Measurements from ENCODE around the gene TECPR2.

Gene TECPR2

DNA sequence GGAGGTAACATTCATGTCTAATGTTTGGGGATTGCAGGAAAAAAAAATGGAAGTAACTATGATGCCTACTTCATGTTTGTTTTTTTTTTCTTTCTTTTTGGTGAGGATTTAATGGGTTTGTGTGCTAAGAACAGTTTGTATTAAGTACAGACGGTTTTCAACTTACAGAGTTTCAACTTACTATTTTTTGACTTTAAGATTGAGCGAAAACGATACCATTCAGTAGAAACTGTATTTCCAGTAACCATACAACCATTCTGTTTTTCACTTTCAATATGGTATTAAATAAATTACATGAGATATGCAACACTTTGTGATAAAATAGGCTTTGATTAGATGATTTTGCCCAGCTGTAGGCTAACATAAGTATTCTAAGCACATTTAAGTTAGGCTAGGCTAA lies 10.4 kb downstream of the TECPR2 start:
- no peak for DNase-seq (ENCODE audit: low read depth in 3 of 3)

DNA sequence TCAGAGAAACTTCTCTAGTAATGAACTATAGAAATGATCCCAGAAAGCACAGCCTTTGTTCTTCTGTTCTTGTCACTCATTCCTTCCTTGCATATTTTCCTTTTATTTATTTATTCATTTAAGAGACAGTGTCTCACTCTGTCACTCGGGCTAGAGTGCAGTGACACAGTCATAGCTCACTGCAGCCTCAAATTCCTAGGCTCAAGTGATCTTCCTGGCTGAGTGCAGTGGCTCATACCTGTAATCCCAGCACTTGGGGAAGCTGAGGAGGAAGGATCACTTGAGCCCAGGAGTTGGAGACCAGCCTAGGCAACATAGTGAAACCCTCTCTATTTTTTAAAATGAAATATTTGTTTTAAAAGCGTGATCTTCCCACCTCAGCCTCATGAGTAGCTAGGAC lies 11.5 kb downstream of the TECPR2 start:
- DNase-seq (ENCODE audit: low read depth in 3 of 3): no peak

DNA sequence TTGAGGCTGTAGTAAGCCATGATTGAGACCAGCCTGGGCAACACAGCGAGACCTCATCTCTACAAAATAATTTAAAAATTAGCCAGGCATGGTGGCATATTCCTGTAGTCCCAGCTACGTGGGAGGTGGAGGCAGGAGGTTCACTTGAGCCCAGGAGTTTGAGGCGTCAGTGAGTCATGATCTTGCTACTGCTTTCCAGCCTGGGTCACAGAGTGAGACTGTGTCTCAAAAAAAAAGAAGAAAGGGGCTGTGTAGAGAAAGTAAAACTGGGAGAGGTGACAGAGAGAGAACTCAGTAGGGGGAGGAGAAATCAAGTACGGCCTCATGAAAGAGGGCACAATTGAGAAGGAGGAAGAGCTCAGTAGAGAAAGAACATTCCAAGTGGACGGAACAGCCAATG lies 12.4 kb downstream of the TECPR2 start:
- no peak for DNase-seq (ENCODE audit: low read depth in 3 of 3)

DNA sequence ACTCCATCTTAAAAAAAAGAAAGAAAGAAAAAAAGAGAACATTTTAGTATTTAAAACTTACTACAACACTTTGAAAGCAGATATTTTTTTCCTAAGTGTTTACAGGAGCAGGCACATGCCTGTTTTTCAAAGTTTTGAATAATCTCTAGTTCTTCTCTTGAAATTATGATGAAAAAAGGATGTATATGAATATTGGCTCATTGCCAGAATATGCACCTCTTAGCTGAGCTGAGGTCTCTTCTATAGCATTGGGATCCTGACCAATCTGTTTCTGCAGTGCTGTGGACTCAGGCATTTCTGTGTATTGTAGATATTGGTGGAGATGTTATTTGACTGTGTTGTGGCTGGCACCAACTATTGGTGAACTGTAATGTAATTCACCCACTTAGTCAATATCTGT lies 15.0 kb downstream of the TECPR2 start:
- DNase-seq (ENCODE audit: low read depth in 3 of 3): no peak

DNA sequence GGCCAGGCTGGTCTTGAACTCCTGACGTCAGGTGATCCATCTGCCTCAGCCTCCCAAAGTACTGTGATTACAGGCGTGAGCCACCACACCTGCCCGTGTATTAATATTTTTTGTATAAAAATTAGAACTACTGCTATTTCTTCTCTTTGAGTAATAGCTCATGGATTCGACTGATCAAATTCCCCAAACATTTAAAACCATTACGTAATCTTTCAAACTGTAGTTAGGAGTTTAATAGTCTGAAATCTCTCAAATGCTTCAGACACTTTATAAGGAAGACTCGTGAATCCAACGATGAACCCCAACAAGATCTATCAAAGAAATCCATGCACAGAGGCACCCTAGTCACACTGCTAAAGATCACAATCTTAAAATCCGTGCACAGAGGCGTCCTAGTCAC lies 16.1 kb downstream of the TECPR2 start:
- DNase-seq (ENCODE audit: low read depth in 3 of 3): no peak

DNA sequence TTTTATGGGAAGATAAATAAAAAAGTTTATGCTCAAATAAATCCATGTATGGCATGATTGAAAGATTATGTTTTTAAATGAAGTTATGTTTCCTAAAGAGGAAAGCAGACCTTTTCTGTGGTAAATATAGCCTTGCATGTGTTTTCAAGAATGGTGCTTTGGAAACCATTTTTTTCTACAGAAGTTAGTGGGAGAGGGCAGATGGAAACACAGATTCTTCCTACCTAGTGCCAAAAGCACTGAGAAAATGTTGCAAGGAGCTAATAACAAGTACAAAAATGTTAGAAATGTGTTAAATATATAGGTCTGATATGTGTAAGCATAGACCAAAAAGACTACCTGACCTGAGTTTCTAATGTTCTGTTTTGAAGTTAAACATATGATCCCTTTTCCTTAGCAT lies 24.3 kb downstream of the TECPR2 start:
- no peak for DNase-seq (ENCODE audit: low read depth in 3 of 3)

DNA sequence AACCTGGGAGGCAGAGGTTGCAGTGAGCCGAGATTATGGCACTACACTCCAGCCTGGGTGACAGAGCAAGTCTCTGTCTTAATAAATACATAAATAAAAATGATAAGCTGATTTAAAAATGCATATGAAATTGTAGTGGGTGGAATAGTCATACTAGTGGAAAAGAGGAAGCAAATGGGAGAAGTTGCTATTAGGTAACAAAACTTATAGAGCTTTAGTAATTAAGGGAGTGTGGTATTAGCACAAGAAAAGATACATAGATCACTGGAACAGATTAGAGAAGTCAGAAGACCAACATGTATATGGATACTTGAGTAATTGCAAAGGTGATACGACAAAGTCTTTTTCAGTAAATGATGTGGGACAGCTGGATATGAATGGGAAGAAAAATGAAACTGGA lies 26.5 kb downstream of the TECPR2 start:
- no peak for DNase-seq (ENCODE audit: low read depth in 3 of 3)

DNA sequence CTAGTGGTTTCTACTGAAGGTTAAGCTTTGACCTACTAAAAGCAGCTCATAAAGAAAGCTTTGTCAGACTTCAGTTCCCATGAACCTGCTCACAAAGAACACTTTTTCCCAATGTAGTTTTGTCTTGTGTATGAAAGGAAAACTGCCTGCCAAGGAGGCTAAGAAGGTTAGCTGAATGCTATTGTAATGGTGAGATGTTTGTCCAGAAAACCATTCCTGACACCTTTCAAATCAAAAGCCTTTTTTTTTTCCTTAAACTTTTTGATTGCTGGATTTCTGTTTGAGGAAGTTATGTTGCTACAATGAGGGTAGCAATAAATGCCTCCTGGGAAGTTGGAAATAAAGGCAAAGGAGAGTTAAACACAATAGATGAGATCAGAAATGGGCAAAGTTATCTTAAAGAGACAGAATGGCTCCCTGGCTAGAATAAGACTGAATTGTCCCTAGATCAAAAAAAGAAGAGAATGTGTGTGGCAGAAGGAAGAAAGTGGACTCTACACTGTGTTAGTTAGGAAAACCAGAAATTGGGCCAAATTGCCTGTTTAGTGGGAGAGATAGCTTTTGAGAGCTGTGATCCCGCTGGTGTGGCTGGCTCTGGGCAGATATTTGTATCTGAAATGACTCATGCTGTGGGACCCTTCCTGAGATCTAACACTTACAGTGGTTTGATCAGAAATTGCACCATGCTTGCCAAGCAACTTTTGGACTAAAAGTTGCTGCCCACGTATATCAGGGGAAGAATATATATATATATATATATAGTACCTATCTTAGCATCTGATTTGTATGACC lies 27.5 kb downstream of the TECPR2 start:
- no peak for DNase-seq (ENCODE audit: low read depth in 3 of 3)

DNA sequence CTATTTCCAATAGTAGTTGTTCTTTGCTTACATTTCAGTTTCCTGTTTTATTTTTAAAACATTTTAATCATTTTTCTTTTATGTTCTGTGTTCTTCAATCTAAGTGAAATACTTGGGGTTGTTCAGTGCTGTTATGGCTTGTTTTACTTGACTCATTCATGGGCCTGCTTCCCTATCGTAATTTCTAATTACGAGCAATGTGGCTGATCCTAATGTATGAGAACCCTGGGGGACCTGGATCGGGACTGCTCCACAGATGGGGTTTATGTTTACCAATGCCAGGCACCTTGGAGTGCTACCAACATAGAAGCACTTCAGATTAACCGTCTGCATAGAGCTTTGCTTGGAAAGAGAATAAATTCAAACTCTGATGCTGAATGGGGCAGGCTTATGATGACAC lies 29.8 kb downstream of the TECPR2 start:
- DNase-seq (ENCODE audit: low read depth in 3 of 3): no peak

DNA sequence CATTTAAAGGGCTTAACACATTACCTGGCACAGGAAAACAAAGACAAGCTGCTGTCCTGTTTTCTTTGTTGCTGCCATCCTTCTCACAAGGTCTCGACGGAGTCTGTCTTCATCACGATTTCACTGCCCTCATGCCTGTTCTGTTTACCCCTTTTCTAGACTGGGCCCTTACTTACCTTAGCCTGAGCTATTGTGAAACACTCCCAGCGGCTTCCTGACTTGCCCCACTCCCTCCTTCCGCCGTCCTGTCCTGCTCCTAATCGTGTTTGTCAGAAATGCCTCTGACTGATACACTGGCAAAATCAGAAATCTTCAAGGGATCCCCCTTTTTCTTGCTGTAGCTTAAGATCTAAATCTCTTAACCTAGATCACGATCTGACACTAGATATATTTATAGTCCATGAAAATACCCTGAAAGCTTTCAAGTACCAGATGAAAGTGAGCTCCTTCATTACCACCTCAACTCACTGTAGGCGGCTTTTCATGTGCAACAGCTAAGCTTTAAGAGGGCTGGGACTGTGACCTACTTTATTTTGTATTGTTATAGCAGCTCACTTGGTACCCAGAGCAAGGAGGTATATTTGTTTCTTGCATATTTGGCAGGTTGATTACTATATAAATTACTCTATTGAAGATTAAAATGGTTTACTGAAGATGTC lies 32.1 kb downstream of the TECPR2 start:
- DNase-seq (ENCODE audit: low read depth in 3 of 3): no peak

DNA sequence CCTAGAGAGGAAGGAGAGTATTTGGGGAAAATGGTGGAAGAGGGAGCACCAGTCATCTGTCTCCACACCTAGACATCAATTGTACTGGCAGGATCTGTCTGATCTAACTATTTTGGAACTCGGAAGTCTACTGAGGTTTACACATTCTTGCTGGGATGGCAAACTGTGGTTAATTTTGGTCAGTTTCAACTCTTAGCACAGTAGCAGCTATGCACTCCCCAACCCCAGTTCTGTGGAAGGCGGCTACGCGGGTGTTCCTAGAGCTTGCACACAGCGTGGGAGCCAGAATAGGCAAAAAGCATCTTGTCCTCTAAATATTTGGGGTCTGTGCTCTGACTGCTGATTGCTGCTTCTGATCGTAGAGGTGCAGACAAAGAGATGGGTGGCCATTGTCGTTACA lies 33.8 kb downstream of the TECPR2 start:
- DNase-seq (ENCODE audit: low read depth in 3 of 3): no peak

DNA sequence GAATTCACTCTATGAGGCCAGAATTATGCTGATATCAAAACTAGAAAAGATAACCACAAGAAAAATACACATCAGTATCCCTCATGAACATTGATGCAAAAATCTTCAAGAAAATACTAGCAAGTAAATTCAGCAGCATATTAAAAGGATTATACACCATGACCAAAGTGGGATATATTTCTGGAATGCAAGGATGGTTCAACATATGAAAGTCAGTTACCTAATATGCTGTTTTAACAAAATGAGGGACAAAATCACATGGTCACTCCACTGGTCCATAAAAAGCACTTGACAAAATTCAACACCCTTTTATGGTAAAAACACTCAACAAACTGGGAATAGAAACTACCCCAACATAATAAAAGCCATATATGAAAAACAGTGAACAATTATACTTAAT lies 40.3 kb downstream of the TECPR2 start:
- DNase-seq (ENCODE audit: low read depth in 3 of 3): no peak

DNA sequence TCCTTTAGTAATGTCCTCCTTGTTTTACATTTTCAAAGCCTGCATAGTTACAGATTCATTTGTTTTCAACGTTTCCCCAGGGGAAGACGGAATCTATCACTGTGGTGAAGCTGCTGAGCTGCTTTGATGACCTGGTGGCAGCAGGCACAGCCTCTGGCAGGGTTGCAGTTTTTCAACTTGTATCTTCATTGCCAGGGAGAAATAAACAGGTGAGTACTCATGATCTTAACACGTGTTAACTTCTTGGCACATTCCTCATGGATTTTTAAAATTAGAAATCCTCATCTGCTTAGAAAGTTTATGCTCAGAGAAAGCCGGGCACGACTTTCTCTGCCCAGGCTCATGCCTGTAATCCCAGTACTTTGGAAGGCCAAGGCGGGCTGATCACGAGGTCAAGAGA lies 44.5 kb downstream of the TECPR2 start:
- no peak for DNase-seq (ENCODE audit: low read depth in 3 of 3)

DNA sequence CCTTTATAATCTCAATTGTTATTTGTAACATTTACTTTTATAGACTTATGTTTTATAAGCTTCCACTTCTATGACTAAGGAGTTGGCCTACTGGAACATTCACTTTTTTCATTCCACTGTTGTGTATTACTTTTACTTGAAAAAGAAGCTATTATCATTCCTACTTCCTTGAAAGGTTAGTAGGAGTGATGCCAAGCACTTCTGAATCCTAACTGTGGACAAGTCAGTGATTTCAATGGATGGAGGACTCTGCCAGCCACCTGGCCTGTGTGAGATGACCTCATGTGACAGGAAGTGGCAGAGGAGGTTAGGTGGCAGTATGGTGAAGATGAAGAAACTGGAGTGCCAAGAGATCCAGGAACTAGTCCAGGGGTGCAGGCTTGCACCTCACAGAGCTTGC lies 46.0 kb downstream of the TECPR2 start:
- DNase-seq (ENCODE audit: low read depth in 3 of 3): no peak

DNA sequence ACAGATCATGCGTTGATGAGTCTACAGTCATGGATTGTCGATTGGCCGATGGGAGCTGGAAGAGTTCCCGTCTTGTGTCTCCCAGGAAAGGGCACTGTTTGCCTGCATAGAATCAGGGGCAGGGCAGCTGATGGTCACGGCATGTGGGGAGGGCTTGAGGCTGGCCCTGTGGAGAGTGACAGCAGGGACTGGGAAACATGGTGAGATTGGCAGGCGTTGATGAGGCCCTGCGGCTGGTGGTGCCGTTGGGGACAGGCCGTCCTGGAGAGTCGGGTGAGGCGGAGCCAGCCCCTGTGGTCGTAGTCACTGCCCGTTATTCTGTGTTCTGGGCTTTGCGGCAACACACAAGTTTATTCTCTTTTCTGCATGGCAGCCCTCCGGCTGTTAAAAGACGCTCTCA lies 52.9 kb downstream of the TECPR2 start:
- no peak for DNase-seq (ENCODE audit: low read depth in 3 of 3)

DNA sequence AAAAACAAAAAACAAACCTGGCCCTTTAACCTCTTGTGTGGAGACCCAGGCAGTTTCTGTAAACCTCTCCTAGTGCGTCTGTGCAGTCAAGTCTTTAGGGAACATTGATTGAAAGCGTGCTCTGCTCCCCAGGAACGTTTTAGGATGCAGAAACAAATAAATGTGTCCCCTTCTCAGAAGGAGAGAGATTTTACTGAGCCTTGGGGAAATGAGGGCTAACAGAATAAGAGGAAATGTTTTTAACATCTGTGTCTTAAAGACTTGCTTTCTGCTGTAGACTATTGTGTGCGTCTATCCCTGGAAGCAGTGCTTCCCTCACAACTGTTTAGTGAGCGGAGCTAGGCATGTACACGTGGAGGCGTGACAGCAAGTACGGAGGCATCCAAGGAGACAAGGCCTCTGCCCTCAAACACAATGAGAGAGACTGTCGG lies 54.3 kb downstream of the TECPR2 start:
- DNase-seq (ENCODE audit: low read depth in 3 of 3): no peak

DNA sequence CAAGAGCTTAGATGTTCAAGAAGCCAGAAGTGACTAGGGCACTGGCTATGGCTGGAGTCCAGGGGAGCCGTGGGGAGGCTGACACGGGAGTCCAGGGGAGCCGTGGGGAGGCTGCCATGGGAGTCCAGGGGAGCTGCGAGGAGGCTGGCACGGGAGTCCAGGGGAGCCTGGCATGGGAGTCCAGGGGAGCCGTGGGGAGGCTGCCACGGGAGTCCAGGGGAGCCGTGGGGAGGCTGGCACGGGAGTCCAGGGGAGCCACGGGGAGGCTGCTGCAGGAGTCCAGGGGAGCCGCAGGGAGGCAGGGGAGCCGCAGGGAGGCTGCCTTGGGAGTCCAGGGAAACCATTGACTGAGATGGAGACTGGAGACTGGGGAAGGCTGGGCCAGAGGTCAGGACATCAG lies 54.9 kb downstream of the TECPR2 start:
- no peak for DNase-seq (ENCODE audit: low read depth in 3 of 3)

DNA sequence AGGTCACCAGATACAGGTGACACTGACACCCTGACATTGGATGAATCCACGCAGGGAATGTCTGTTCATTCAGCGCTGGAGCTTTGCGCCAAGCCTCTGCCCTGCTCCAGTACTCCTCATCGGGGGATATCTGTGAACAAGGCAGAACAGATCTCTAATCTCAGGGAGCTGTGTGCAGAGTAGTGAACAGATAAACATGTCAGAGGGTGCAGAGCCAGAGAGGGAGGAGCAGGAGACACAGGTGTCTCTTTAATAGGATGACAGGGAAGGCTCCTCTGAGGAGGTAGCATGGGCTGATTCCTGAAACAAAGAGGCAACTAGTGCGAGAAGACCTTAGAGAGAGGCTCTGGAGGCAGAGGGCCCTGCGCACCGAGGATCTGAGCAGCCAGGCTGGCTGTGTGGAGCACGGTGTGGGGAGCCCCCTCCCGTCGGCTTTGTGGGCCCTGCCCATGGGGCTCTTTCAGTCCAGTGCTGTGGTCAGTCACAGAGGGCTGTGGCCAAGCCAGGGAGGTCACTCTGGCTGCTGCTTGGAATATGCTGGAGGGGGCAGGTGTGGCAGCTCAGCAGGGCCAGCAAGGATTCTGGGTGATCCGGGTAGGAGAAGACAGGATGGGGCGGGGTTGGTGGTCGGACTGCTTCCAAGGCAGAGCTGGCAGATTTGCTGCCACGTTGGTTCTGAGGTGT lies 55.6 kb downstream of the TECPR2 start:
- DNase-seq (ENCODE audit: low read depth in 3 of 3): no peak

DNA sequence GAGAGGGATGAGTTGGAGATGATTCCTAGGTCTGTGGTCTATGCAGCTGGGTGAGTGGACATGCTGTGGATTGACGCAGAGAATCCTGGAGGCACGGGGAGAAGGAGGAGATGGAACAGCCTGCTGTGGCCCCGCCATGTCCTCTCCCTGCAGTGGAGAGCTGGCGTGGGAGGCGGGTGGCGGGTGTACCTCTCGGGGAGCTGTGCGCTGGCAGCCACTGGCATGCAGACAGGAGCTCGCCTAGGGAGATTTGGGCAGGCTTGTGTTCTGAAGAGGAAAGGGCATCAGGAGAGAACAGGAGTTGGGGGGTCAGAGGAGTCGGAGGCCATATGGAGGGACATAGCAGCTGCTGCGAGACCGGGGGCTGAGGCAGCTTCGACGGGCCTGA lies 56.1 kb downstream of the TECPR2 start:
- DNase-seq (ENCODE audit: low read depth in 3 of 3): no peak

DNA sequence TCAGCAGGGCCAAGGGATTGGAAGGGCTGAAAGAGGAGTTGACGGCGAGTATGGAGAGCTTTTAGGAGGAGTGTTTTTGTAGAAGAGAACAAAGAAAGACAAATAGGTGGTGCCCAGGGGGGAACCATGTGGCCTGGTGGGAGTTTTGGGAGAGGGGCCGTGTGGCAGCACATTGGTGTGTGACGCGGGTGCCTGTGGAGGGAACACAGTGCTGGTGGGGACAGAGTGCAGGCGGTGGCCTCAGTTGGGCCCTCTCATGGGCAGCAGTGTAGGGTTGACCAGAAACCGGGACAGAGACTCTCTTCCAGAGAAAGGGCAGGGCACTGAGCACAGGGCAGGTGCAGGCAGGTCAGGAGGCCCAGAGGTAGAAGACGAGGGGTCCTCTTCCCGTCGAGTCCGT lies 56.5 kb downstream of the TECPR2 start:
- no peak for DNase-seq (ENCODE audit: low read depth in 3 of 3)

DNA sequence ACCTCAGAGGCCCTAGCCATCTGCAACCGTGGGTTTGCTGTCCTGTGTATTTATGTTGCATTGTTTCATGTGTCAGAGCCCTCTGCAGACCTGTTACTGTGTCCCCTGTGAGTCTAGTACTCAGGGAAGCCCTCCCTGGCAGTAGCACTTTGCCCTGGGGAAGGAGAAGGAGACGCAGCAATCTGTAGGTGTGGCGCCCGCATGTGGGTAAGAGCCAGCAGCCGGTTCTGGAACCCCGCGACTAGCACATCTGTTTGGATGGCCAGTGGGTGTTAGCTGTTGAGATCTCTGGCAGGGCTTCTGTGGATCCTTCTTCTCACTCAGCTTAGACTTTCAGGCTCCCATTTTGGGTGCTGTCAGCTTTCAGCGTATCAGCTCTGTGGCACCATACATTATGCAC lies 57.0 kb downstream of the TECPR2 start:
- DNase-seq (ENCODE audit: low read depth in 3 of 3): no peak

DNA sequence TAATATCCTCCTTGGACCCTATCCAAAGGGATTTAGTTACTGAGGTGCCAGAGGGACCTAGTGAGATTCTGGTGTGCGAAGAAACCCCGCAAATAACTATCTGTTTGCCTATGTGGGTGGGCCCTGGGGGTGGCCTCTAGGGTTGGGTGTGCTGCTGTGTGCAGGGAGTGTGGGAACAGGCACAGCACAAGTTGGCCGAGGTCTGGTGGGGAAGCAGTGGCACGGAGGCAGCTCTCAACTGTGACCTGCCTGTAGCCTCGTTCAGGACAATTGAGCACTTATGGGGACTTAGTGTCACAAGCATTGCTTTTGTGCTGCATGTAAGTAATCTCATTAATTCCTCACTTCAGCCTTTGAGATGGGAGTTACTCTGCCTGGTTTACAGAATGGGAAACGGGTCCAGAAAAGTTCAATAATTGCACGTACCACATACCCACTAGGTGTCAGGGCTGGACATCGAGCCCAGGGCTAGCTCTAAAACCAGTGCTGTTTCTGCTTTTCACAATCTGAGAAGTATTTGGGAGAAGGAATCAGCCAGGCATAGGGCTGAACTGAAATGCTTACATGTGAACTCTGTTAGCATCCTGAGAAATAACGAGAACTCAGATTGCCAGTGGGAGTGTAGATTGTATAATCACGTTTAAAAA lies 58.8 kb downstream of the TECPR2 start:
- DNase-seq (ENCODE audit: low read depth in 3 of 3): no peak

DNA sequence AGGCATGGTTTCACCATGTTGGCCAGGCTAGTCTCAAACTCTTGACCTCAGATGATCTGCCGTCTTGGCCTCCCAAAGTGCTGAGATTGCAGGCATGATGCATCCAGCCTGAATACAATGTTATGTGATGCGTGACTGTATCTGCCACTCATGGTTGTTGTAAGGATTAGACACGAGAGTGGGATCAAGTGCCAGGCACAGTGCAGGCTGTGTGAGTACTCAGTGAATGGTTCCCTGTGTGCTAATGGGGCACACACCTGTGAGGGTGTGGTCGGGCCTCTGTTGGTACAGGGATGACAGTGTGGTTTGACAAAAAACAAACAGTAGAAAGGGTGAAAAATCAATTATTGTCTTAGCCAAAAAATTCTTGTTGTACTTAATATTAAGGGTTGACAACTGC lies 61.8 kb downstream of the TECPR2 start:
- no peak for DNase-seq (ENCODE audit: low read depth in 3 of 3)

Data from stimulated activated CD4-positive, alpha-beta T cell treated with anti-CD3 and anti-CD28 coated beads, TNF-alpha, amount 100 ng/mL, for 48 hours (primary cell).